Measurements from ENCODE around the gene INO80D. TPM values are rescaled to one million over a fixed set of nuclear protein-coding genes. Genes with fewer than 3 reads are reported as not detected.
"Not testable (repeated sequence)": the region's sequence is repeated elsewhere in the genome, so short reads cannot be mapped to it uniquely, and the experiment has no call there.

INO80D gene
- total and polyA plus RNA-seq, 2 of the 8 experiments (the other 6 are each of a cell fraction or from before 2014, with no cell fraction given), result 6.2 to 37.4 TPM

DNA sequence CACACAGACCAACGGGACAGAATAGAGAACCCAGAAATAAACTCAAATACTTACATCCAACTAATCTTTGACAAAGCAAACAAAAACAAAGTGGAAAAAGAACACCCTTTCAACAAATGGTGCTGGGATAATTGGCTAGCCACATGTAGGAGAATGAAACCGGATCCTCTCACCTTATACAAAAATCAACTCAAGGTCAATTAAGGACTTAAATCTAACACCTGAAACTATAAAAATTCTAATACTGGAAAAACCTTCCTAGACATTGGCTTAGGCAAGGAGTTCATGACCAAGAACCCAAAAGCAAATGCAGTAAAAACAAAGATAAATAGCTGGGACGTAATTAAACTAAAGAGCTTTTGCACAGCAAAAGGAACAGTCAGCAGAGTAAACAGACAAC, 50.6 kb downstream of the INO80D start:
- DNase-seq (ENCODE audit: low read depth in 1 of 2, low spot score in 2 of 2); H3K27me3 ChIP-seq (replicated peaks in 1 of 4; ENCODE audit: control insufficient read depth in 3 of 4, extremely low read depth in 1 of 4, insufficient read depth in 3 of 4, low read length in 3 of 4); CTCF ChIA-PET (ENCODE audit: partially characterized antibody); H2BK120ac ChIP-seq (replicated peaks; ENCODE audit: low read depth, low read length); H3K23ac ChIP-seq (ENCODE audit: insufficient read length); FAIRE-seq; H2AFZ ChIP-seq (ENCODE audit: low read length); H3K79me1 ChIP-seq (ENCODE audit: low read depth, low read length); H4K20me1 ChIP-seq (replicated peaks in 1 of 2; ENCODE audit: control insufficient read depth in 1 of 2, insufficient read depth in 2 of 2, low read length in 2 of 2); H3K4me3 ChIP-seq (ENCODE audit: extremely low read depth in 1 of 4, insufficient read depth in 2 of 4, low read depth in 3 of 4, low read length in 4 of 4); H2BK12ac ChIP-seq (ENCODE audit: low read depth, low read length); H2AK5ac ChIP-seq (ENCODE audit: low read depth, low read length); H3K9ac ChIP-seq (replicated peaks in 1 of 4; ENCODE audit: extremely low read depth in 1 of 4, low read depth in 3 of 4, low read length in 3 of 4); H3K14ac ChIP-seq (ENCODE audit: insufficient read length); H4K8ac ChIP-seq (ENCODE audit: extremely low read depth, insufficient read depth, low read length); H3K4ac ChIP-seq (replicated peaks; ENCODE audit: insufficient read length, low read depth, low read length); H3K23me2 ChIP-seq (ENCODE audit: low read depth, low read length); H3K27ac ChIP-seq (ENCODE audit: low read depth, low read length); H4K91ac ChIP-seq (replicated peaks; ENCODE audit: insufficient read length, low read length); H2BK20ac ChIP-seq (ENCODE audit: low read length); POLR2A ChIA-PET (ENCODE audit: partially characterized antibody); H2BK5ac ChIP-seq (ENCODE audit: low read depth, low read length); H3K4me2 ChIP-seq (ENCODE audit: insufficient read depth in 1 of 2, low read depth in 2 of 2, low read length in 2 of 2); H3K9me3 ChIP-seq (ENCODE audit: insufficient read depth in 2 of 2, low read depth in 1 of 2, low read length in 1 of 2); H4K5ac ChIP-seq (ENCODE audit: insufficient read length, low read depth, low read length); H3K4me1 ChIP-seq (replicated peaks in 1 of 4; ENCODE audit: control insufficient read depth in 3 of 4, insufficient read depth in 4 of 4, low read length in 3 of 4); H3K56ac ChIP-seq (replicated peaks; ENCODE audit: insufficient read length, low read depth, low read length); H3K18ac ChIP-seq (ENCODE audit: extremely low read depth, low read length); H2BK15ac ChIP-seq (ENCODE audit: low read length): not testable (repeated sequence)
- Histone ChIP-seq H3K79me2 (ENCODE audit: control insufficient read depth in 1 of 2, insufficient read depth in 2 of 2, low read length in 2 of 2) (peaks cover 0 to 73% of the 10 kb centered on the region in 2 experiments; a peak in 2 of 4 replicates), H3K36me3 (ENCODE audit: control insufficient read depth in 2 of 4, insufficient read depth in 4 of 4, low read length in 3 of 4) (peaks cover 0 to 11% (median 3%) of the 10 kb centered on the region in 4 experiments; a peak in 4 of 8 replicates)
- 91% methylated on average over 3 of the region's 3 CpGs; no CpG with 5 or more reads in 1 of the 2 experiments for WGBS, 2 experiments (ENCODE audit: extremely low coverage in 1 of 2, insufficient coverage in 1 of 2, insufficient read length in 1 of 2, insufficient replicate concordance in 2 of 2, low coverage in 1 of 2, low lambda C conversion rate in 2 of 2, missing lambda C conversion rate in 1 of 2)

DNA sequence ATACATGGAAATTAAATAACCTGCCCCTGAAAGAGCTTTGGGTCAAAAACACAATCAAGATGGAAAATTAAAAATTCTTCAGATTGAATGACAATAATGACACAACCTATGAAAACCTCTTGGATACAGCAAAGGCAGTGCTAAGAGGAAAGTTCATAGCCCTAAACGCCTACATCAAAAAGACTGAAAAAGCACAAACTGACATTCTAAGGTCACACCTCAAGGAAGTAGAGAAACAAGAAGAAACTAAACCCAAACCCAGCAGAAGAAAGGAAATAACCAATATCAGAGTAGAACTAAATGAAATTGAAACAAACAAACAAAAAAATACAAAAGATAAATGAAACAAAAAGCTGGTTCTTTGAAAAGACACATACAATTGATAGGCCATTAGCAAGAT, 52.5 kb downstream of the INO80D start:
- H3K56ac ChIP-seq (replicated peaks; ENCODE audit: insufficient read length, low read depth, low read length); H3K4me2 ChIP-seq (ENCODE audit: insufficient read depth in 1 of 2, low read depth in 2 of 2, low read length in 2 of 2); H4K91ac ChIP-seq (replicated peaks; ENCODE audit: insufficient read length, low read length); H2AFZ ChIP-seq (ENCODE audit: low read length); H3K9me3 ChIP-seq (ENCODE audit: insufficient read depth in 2 of 2, low read depth in 1 of 2, low read length in 1 of 2); H3K4me1 ChIP-seq (replicated peaks in 1 of 4; ENCODE audit: control insufficient read depth in 3 of 4, insufficient read depth in 4 of 4, low read length in 3 of 4); H2BK15ac ChIP-seq (ENCODE audit: low read length); H2BK120ac ChIP-seq (replicated peaks; ENCODE audit: low read depth, low read length); H3K23me2 ChIP-seq (ENCODE audit: low read depth, low read length); H3K14ac ChIP-seq (ENCODE audit: insufficient read length); POLR2A ChIA-PET (ENCODE audit: partially characterized antibody); H4K20me1 ChIP-seq (replicated peaks in 1 of 2; ENCODE audit: control insufficient read depth in 1 of 2, insufficient read depth in 2 of 2, low read length in 2 of 2); H3K36me3 ChIP-seq (ENCODE audit: control insufficient read depth in 2 of 4, insufficient read depth in 4 of 4, low read length in 3 of 4); H3K23ac ChIP-seq (ENCODE audit: insufficient read length); H4K5ac ChIP-seq (ENCODE audit: insufficient read length, low read depth, low read length); H2BK20ac ChIP-seq (ENCODE audit: low read length); H3K9ac ChIP-seq (replicated peaks in 1 of 4; ENCODE audit: extremely low read depth in 1 of 4, low read depth in 3 of 4, low read length in 3 of 4); H3K27ac ChIP-seq (ENCODE audit: low read depth, low read length); H4K8ac ChIP-seq (ENCODE audit: extremely low read depth, insufficient read depth, low read length); FAIRE-seq; H3K79me1 ChIP-seq (ENCODE audit: low read depth, low read length); H2BK12ac ChIP-seq (ENCODE audit: low read depth, low read length); H3K27me3 ChIP-seq (replicated peaks in 1 of 4; ENCODE audit: control insufficient read depth in 3 of 4, extremely low read depth in 1 of 4, insufficient read depth in 3 of 4, low read length in 3 of 4); H3K18ac ChIP-seq (ENCODE audit: extremely low read depth, low read length); H2BK5ac ChIP-seq (ENCODE audit: low read depth, low read length); H3K4ac ChIP-seq (replicated peaks; ENCODE audit: insufficient read length, low read depth, low read length); H2AK5ac ChIP-seq (ENCODE audit: low read depth, low read length); DNase-seq (ENCODE audit: low read depth in 1 of 2, low spot score in 2 of 2); H3K4me3 ChIP-seq (ENCODE audit: extremely low read depth in 1 of 4, insufficient read depth in 2 of 4, low read depth in 3 of 4, low read length in 4 of 4): not testable (repeated sequence)
- H3K79me2 ChIP-seq (ENCODE audit: control insufficient read depth in 1 of 2, insufficient read depth in 2 of 2, low read length in 2 of 2), result peaks cover 0 to 78% of the 10 kb centered on the region in 2 experiments; a peak in 2 of 4 replicates
- CTCF ChIA-PET (ENCODE audit: partially characterized antibody), result interaction anchor here (1.2 kb wide), 1 partner anchor 59 kb away, joined by 3 read pairs; no protein-coding TSS in a partner anchor
- 90% methylated on average over 1 of the region's 1 CpG; no CpG with 5 or more reads in 1 of the 2 experiments for WGBS, 2 experiments (ENCODE audit: extremely low coverage in 1 of 2, insufficient coverage in 1 of 2, insufficient read length in 1 of 2, insufficient replicate concordance in 2 of 2, low coverage in 1 of 2, low lambda C conversion rate in 2 of 2, missing lambda C conversion rate in 1 of 2)

Measured in H1 (cell line).